T follicular helper cell (primary cell): ENCODE data around the gene CGNL1.

Experiments used
- DNase-seq: peaks from one replicate; pipeline ENCODE4 v3.0.0-alpha.2; 2020; ENCODE audit warnings: low read depth

The CGNL1 gene

GRCh38 chr15:57527382-57528091 is 151.2 kb downstream of the CGNL1 start:
- DNase-seq = no peak

GRCh38 chr15:57528940-57529565 is 152.7 kb downstream of the CGNL1 start:
- DNase-seq = no peak

- no peak for DNase-seq
Measured at GRCh38 chr15:57529748-57530147, 153.4 kb downstream of the CGNL1 start.

GRCh38 chr15:57532731-57533447 is 156.6 kb downstream of the CGNL1 start:
- DNase-seq = no peak

- DNase-seq = no peak
Measured at GRCh38 chr15:57533448-57533799, 157.1 kb downstream of the CGNL1 start.

- no peak for DNase-seq
Measured at GRCh38 chr15:57534281-57534680, 158.0 kb downstream of the CGNL1 start.

GRCh38 chr15:57537072-57537471 is 160.8 kb downstream of the CGNL1 start:
- no peak for DNase-seq

GRCh38 chr15:57537488-57538264 is 161.4 kb downstream of the CGNL1 start:
- no peak for DNase-seq

GRCh38 chr15:57538265-57538529 is 161.9 kb downstream of the CGNL1 start:
- DNase-seq = no peak

GRCh38 chr15:57538821-57539220 is 162.5 kb downstream of the CGNL1 start:
- no peak for DNase-seq

GRCh38 chr15:57540211-57540610 is 163.9 kb downstream of the CGNL1 start:
- DNase-seq = no peak

GRCh38 chr15:57540736-57541135 is 164.4 kb downstream of the CGNL1 start:
- no peak for DNase-seq

GRCh38 chr15:57541271-57541670 is 165.0 kb downstream of the CGNL1 start:
- DNase-seq = no peak

- DNase-seq = no peak
Measured at GRCh38 chr15:57541805-57542504, 165.7 kb downstream of the CGNL1 start.

GRCh38 chr15:57542505-57542817 is 166.2 kb downstream of the CGNL1 start:
- DNase-seq = no peak

GRCh38 chr15:57544848-57545480 is 168.7 kb downstream of the CGNL1 start:
- no peak for DNase-seq

- DNase-seq = no peak
Measured at GRCh38 chr15:57545995-57546394, 169.7 kb downstream of the CGNL1 start.

- no peak for DNase-seq
Measured at GRCh38 chr15:57547243-57547755, 171.0 kb downstream of the CGNL1 start.

GRCh38 chr15:57548351-57548750 is 172.0 kb downstream of the CGNL1 start:
- no peak for DNase-seq

- DNase-seq = no peak
Measured at GRCh38 chr15:57548835-57549234, 172.5 kb downstream of the CGNL1 start.

GRCh38 chr15:57549935-57550334 is 173.6 kb downstream of the CGNL1 start:
- no peak for DNase-seq

- DNase-seq = no peak
Measured at GRCh38 chr15:57550640-57551039, 174.3 kb downstream of the CGNL1 start.
